Caco-2 (cell line): ENCODE results near the gene NOL3. TPM values are rescaled to one million over a fixed set of nuclear protein-coding genes. Genes with fewer than 3 reads are reported as not detected.

Experiments
- BruUV-seq: library from RNA; stranded (reverse); fragments of 400-500 nt; replicated peaks from 2 replicates; lab custom pipeline; 2021; lab: Mats Ljungman, UMichigan
- CTCF ChIA-PET: fragments of 300-600 bp; sonication (Branson Sonifier 250); formaldehyde crosslinking; loops from one replicate; lab custom pipeline; 2022; ENCODE audit warnings: antibody characterized with exemption; lab: Charles Lee
- POLR2A ChIA-PET: fragments of 300-600 bp; sonication (Branson Sonifier 250); formaldehyde crosslinking; loops from one replicate; lab custom pipeline; 2022; ENCODE audit warnings: antibody characterized with exemption; lab: Charles Lee
- DNase-seq, 2 experiments: peaks; one replicate each; pipeline versions ENCODE4 v3.0.0 to v3.0.0-alpha.2; 2020 to 2022
- H3K27me3 ChIP-seq: replicated peaks from 2 replicates; pipeline ENCODE4 v1.6.0; 2011; ENCODE audit warnings: low read length; ENCODE audit not compliant: control insufficient read depth, insufficient read depth
- H3K36me3 ChIP-seq: 2 replicates; pipeline ENCODE4 v1.5.1; 2011; ENCODE audit warnings: low read length; ENCODE audit not compliant: control insufficient read depth, insufficient read depth
- H3K4me1 ChIP-seq: fragments of 250-450 bp; sonication (Bioruptor Pico); 2 replicates; pipeline ENCODE4 v1.5.1; 2020; ENCODE audit warnings: mild to moderate bottlenecking
- H3K4me3 ChIP-seq: 2 replicates; pipeline ENCODE4 v1.5.1; 2011; ENCODE audit warnings: low read depth, mild to moderate bottlenecking, control low read depth, low read length
- H3K9me3 ChIP-seq: fragments of 250-450 bp; sonication (Bioruptor Pico); 2 replicates; pipeline ENCODE4 v1.5.1; 2020; ENCODE audit warnings: mild to moderate bottlenecking, moderate library complexity
- H3K27ac Mint-ChIP-seq: one replicate; pipeline ENCODE4 v1.8.0; 2022; ENCODE audit warnings: mixed read lengths; ENCODE audit not compliant: unreplicated experiment
- H3K27me3 Mint-ChIP-seq: one replicate; pipeline ENCODE4 v1.8.0; 2022; ENCODE audit warnings: mixed read lengths; ENCODE audit not compliant: insufficient read depth, unreplicated experiment
- H3K36me3 Mint-ChIP-seq: one replicate; pipeline ENCODE4 v1.8.0; 2022; ENCODE audit warnings: mild to moderate bottlenecking, mixed read lengths; ENCODE audit not compliant: insufficient read depth, unreplicated experiment
- H3K4me1 Mint-ChIP-seq: one replicate; pipeline ENCODE4 v1.8.0; 2022; ENCODE audit warnings: low read depth, mixed read lengths; ENCODE audit not compliant: unreplicated experiment
- H3K4me3 Mint-ChIP-seq: one replicate; pipeline ENCODE4 v1.8.0; 2022; ENCODE audit warnings: mild to moderate bottlenecking, moderate library complexity, mixed read lengths; ENCODE audit not compliant: unreplicated experiment
- H3K9me3 Mint-ChIP-seq: one replicate; pipeline ENCODE4 v1.8.0; 2022; ENCODE audit warnings: mixed read lengths; ENCODE audit not compliant: unreplicated experiment
- intact Hi-C: fragments of 100-400 bp; cut with micrococcal nuclease; formaldehyde crosslinking; loops from one replicate; pipeline ENCODE4 v1.10.0; 2022; ENCODE audit not compliant: unreplicated experiment
- total RNA-seq: library from RNA; stranded (reverse); gene quantifications from 2 replicates; pipeline ENCODE4 v1.2.3, GENCODE V29; 2022
- TF ChIP-seq, protein P1 (sequence below), 2 experiments: fragments of 200-600 bp in 1 of 2; IDR thresholded peaks; 1 replicate in 1 of 2; 2 replicates in 1 of 2; pipeline versions ENCODE4 v1.5.1 to v1.8.0; 2011 to 2022; ENCODE audit warnings: antibody characterized with exemption in 1 of 2, control low read depth in 1 of 2, inconsistent platforms in 1 of 2, low read depth in 1 of 2, low read length in 1 of 2, mild to moderate bottlenecking in 1 of 2, moderate library complexity in 1 of 2; ENCODE audit not compliant: insufficient read depth in 1 of 2, severe bottlenecking in 1 of 2, unreplicated experiment in 1 of 2

NOL3 gene
- total RNA-seq, 1 experiment from 2014 or later = 17.4 TPM

GRCh38 chr16:67158637-67159600, 11.4 kb upstream of the NOL3 start:
- ChIA-PET POLR2A (interaction anchor here (0.6 to 2.3 kb wide), 4 partner anchors 12 to 213 kb away, joined by 3 to 13 read pairs (median 3); partner anchors contain the start of gene NOL3), CTCF (interaction anchor here (0.6 to 3.6 kb wide), 8 partner anchors 8 to 407 kb away, joined by 3 to 43 read pairs (median 6); partner anchors contain the start of genes B3GNT9 and NOL3)
- H3K27me3 Mint-ChIP-seq = no peaks in the 10 kb centered on the region
- no peaks in the 10 kb centered on the region for H3K36me3 ChIP-seq
- TF ChIP-seq, protein P1, sequence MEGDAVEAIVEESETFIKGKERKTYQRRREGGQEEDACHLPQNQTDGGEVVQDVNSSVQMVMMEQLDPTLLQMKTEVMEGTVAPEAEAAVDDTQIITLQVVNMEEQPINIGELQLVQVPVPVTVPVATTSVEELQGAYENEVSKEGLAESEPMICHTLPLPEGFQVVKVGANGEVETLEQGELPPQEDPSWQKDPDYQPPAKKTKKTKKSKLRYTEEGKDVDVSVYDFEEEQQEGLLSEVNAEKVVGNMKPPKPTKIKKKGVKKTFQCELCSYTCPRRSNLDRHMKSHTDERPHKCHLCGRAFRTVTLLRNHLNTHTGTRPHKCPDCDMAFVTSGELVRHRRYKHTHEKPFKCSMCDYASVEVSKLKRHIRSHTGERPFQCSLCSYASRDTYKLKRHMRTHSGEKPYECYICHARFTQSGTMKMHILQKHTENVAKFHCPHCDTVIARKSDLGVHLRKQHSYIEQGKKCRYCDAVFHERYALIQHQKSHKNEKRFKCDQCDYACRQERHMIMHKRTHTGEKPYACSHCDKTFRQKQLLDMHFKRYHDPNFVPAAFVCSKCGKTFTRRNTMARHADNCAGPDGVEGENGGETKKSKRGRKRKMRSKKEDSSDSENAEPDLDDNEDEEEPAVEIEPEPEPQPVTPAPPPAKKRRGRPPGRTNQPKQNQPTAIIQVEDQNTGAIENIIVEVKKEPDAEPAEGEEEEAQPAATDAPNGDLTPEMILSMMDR (IDR thresholded peaks at IDR 0.05; ENCODE audit: insufficient read depth in 1 of 2, low read depth in 1 of 2, low read length in 1 of 2, severe bottlenecking in 1 of 2, unreplicated experiment in 1 of 2) = no peak
- peak overlapping the region; percentile 86 for H3K4me3 Mint-ChIP-seq
- H3K4me1 ChIP-seq = peaks cover 4% of the 10 kb centered on the region; the same call in 1 of the 2 replicates
- peak overlapping the region; percentile 31 for H3K27ac Mint-ChIP-seq
- H3K4me1 Mint-ChIP-seq = peaks cover 6% of the 10 kb centered on the region
- H3K36me3 Mint-ChIP-seq = peaks cover 13% of the 10 kb centered on the region
- peak overlapping the region; percentile 94 for H3K4me3 ChIP-seq
- no peaks in the 10 kb centered on the region for H3K9me3 ChIP-seq
- DNase-seq = peak; percentile 62 to 63
- intact Hi-C loops = loop anchor here (2.0 kb wide), 1 partner anchor 212 kb away; no protein-coding TSS in a partner anchor
- BruUV-seq = TSS peak; percentile 29
- no peaks in the 10 kb centered on the region for H3K27me3 ChIP-seq
- no peaks in the 10 kb centered on the region for H3K9me3 Mint-ChIP-seq

DNA sequence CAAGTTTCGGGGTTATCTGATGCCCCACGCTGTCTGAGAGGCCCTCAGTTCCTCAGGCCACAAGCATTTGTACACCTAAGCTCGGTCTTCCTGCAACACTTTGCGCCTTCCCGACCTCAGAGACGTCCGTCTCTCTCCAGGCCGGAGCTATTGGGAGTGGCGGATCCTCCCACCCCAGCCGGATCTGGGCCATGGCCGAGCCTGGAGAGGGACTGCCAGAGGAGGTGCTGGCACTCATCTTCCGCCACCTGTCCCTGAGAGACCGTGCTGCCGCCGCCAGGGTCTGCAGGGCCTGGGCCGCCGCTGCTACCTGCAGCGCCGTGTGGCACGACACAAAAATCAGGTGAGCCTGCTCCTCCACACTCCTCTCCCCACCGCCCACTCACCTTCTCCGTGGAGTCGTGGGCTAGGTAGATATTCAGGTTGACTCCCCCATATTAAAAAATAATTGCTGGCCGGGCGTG, 8.7 kb upstream of the NOL3 start:
- no peaks in the 10 kb centered on the region for H3K27me3 Mint-ChIP-seq
- CTCF ChIA-PET = interaction anchor here (3.6 kb wide), 1 partner anchor 8 kb away, joined by 43 read pairs; the partner anchor contains the start of gene NOL3
- Histone ChIP-seq H3K4me3 (no peak overlapping the region), H3K4me1 (0 out of 2 replicates have a peak, but pooled peaks cover 4% of the 10 kb centered on the region), H3K27me3 (no peaks in the 10 kb centered on the region), H3K9me3 (no peaks in the 10 kb centered on the region), H3K36me3 (no peaks in the 10 kb centered on the region)
- no peaks in the 10 kb centered on the region for H3K9me3 Mint-ChIP-seq
- TF ChIP-seq, protein P1 (IDR thresholded peaks at IDR 0.05; ENCODE audit: insufficient read depth in 1 of 2, low read depth in 1 of 2, low read length in 1 of 2, severe bottlenecking in 1 of 2, unreplicated experiment in 1 of 2) = no peak
- H3K4me3 Mint-ChIP-seq = peak overlapping the region; percentile 45
- H3K27ac Mint-ChIP-seq = no peak overlapping the region
- BruUV-seq = no TSS peak
- peaks cover 19% of the 10 kb centered on the region for H3K36me3 Mint-ChIP-seq
- intact Hi-C loops = loop anchor here (1.0 to 2.0 kb wide), 2 partner anchors 9 to 143 kb away; partner anchors contain the start of gene NOL3
- H3K4me1 Mint-ChIP-seq = peaks cover 6% of the 10 kb centered on the region
- POLR2A ChIA-PET = no interaction called here
- no peak for DNase-seq
